Stomach (tissue), 4 donors: ENCODE measurements around the gene CALN1.

ENCODE experiments used
- CTCF ChIP-seq, 7 experiments: fragments of 450-650 bp in 4 of 7; fragments of 200-600 bp in 3 of 7; sonication (generic) in 3 of 7; IDR thresholded peaks; one replicate each; pipeline ENCODE4 v1.5.1; 2016 to 2019; ENCODE audit warnings: antibody characterized with exemption in 7 of 7, control low read depth in 2 of 7, mild to moderate bottlenecking in 1 of 7
- EP300 ChIP-seq: sonication (generic); formaldehyde crosslinking; IDR thresholded peaks from one replicate; pipeline ENCODE4 v1.6.1; 2017; ENCODE audit warnings: antibody characterized with exemption
- POLR2AphosphoS5 ChIP-seq, 3 donors: sonication (generic); formaldehyde crosslinking; IDR thresholded peaks; one replicate each; pipeline ENCODE4 v1.6.1; 2016; ENCODE audit warnings: antibody characterized with exemption in 3 of 3

- TF ChIP-seq EP300 (no peak), CTCF (IDR thresholded peaks at IDR 0.05) (no peak), POLR2AphosphoS5 (IDR thresholded peaks at IDR 0.05) (no peak)
Measured at GRCh38 chr7:72078301-72078700, 333.8 kb downstream of the CALN1 start.
